ENCODE measurements around the gene SOX5. TPM values are rescaled to one million over a fixed set of nuclear protein-coding genes. Genes with fewer than 3 reads are reported as not detected.

The SOX5 gene
- total RNA-seq, 3 donors from 2014 or later (not counting 1 experiment from before 2014, with no cell fraction given), result 0.80 to 0.95 TPM; not detected in 1

GRCh38 chr12:23587833-23588559 lies 361.5 kb downstream of the SOX5 start:
- H3K4me1 ChIP-seq (ENCODE audit: control insufficient read depth, insufficient read depth, low read length), result no peaks in the 10 kb centered on the region
- no peak for DNase-seq
- WGBS (ENCODE audit: insufficient coverage), result 78% methylated on average over 3 of the region's 4 CpGs
- no peak overlapping the region for H3K27ac ChIP-seq (ENCODE audit: low read length)
- no peaks in the 10 kb centered on the region for H3K27me3 Mint-ChIP-seq (ENCODE audit: low read depth in 2 of 2)
- no peak overlapping the region for H3K4me3 ChIP-seq (ENCODE audit: low read length)
- no peaks in the 10 kb centered on the region for H3K9me3 ChIP-seq (ENCODE audit: control insufficient read depth, insufficient read depth, low read length)
- H3K27ac Mint-ChIP-seq, result no peak overlapping the region
- intact Hi-C loops (cut with micrococcal nuclease), result no loop called here
- H3K4me1 Mint-ChIP-seq, result no peaks in the 10 kb centered on the region
- no peaks in the 10 kb centered on the region for H3K36me3 ChIP-seq (ENCODE audit: control insufficient read depth, insufficient read depth, low read length)
- peaks cover 8 to 12% of the 10 kb centered on the region in 2 donors for H3K9me3 Mint-ChIP-seq
- H3K27me3 ChIP-seq (ENCODE audit: control insufficient read depth, insufficient read depth, low read length), result no peaks in the 10 kb centered on the region
- no peak for ATAC-seq
- TF ChIP-seq CTCF (IDR thresholded peaks at IDR 0.05), result no peak
- H3K36me3 Mint-ChIP-seq, result no peaks in the 10 kb centered on the region
- H3K4me3 Mint-ChIP-seq, result no peak overlapping the region

GRCh38 chr12:23585782-23586163 lies 363.7 kb downstream of the SOX5 start:
- TF ChIP-seq CTCF (IDR thresholded peaks at IDR 0.05), result no peak
- H3K4me3 ChIP-seq (ENCODE audit: low read length), result no peak overlapping the region
- intact Hi-C loops (cut with micrococcal nuclease), result no loop called here
- Mint-ChIP-seq H3K4me1 (no peaks in the 10 kb centered on the region), H3K27ac (no peak overlapping the region), H3K4me3 (no peak overlapping the region), H3K36me3 (no peaks in the 10 kb centered on the region), H3K27me3 (ENCODE audit: low read depth in 2 of 2) (no peaks in the 10 kb centered on the region), H3K9me3 (peaks cover 11 to 19% of the 10 kb centered on the region in 2 donors)
- no peaks in the 10 kb centered on the region for H3K27me3 ChIP-seq (ENCODE audit: control insufficient read depth, insufficient read depth, low read length)
- DNase-seq (no peak), ATAC-seq (no peak)
- no peak overlapping the region for H3K27ac ChIP-seq (ENCODE audit: low read length)
- H3K36me3 ChIP-seq (ENCODE audit: control insufficient read depth, insufficient read depth, low read length), result no peaks in the 10 kb centered on the region
- no peaks in the 10 kb centered on the region for H3K9me3 ChIP-seq (ENCODE audit: control insufficient read depth, insufficient read depth, low read length)
- no peaks in the 10 kb centered on the region for H3K4me1 ChIP-seq (ENCODE audit: control insufficient read depth, insufficient read depth, low read length)
- 87% methylated on average over 11 of the region's 11 CpGs for WGBS (ENCODE audit: insufficient coverage)

- Histone ChIP-seq H3K4me3 (ENCODE audit: low read length) (no peak overlapping the region), H3K27me3 (ENCODE audit: control insufficient read depth, insufficient read depth, low read length) (no peaks in the 10 kb centered on the region), H3K4me1 (ENCODE audit: control insufficient read depth, insufficient read depth, low read length) (no peaks in the 10 kb centered on the region), H3K9me3 (ENCODE audit: control insufficient read depth, insufficient read depth, low read length) (no peaks in the 10 kb centered on the region), H3K36me3 (ENCODE audit: control insufficient read depth, insufficient read depth, low read length) (no peaks in the 10 kb centered on the region), H3K27ac (ENCODE audit: low read length) (no peak overlapping the region)
- Mint-ChIP-seq H3K9me3 (peaks cover 11 to 19% of the 10 kb centered on the region in 2 donors), H3K4me3 (no peak overlapping the region), H3K36me3 (no peaks in the 10 kb centered on the region), H3K27ac (no peak overlapping the region), H3K27me3 (ENCODE audit: low read depth in 2 of 2) (no peaks in the 10 kb centered on the region), H3K4me1 (no peaks in the 10 kb centered on the region)
- intact Hi-C loops (cut with micrococcal nuclease), result no loop called here
- no CpG with 5 or more reads among the region's 2 CpGs for WGBS (ENCODE audit: insufficient coverage)
- ATAC-seq (no peak), DNase-seq (no peak)
- TF ChIP-seq CTCF (IDR thresholded peaks at IDR 0.05), result no peak
Observed at GRCh38 chr12:23585156-23585781, 364.2 kb downstream of the SOX5 start.

All from natural killer cell (primary cell).